ENCODE data around the gene C17orf75. TPM values are rescaled to one million over a fixed set of nuclear protein-coding genes. Genes with fewer than 3 reads are reported as not detected.
A peak's percentile ranks its signal among the peaks of the same experiment; 100 is the strongest.
"Not testable (repeated sequence)": the region's sequence is repeated elsewhere in the genome, so short reads cannot be mapped to it uniquely, and the experiment has no call there.

Gene C17orf75, protein sequence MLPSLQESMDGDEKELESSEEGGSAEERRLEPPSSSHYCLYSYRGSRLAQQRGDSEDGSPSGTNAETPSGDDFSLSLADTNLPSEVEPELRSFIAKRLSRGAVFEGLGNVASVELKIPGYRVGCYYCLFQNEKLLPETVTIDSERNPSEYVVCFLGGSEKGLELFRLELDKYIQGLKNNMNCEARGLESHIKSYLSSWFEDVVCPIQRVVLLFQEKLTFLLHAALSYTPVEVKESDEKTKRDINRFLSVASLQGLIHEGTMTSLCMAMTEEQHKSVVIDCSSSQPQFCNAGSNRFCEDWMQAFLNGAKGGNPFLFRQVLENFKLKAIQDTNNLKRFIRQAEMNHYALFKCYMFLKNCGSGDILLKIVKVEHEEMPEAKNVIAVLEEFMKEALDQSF
- 18.0 and 19.2 TPM in 2 replicates for total RNA-seq (ENCODE audit: low replicate concordance)

DNA sequence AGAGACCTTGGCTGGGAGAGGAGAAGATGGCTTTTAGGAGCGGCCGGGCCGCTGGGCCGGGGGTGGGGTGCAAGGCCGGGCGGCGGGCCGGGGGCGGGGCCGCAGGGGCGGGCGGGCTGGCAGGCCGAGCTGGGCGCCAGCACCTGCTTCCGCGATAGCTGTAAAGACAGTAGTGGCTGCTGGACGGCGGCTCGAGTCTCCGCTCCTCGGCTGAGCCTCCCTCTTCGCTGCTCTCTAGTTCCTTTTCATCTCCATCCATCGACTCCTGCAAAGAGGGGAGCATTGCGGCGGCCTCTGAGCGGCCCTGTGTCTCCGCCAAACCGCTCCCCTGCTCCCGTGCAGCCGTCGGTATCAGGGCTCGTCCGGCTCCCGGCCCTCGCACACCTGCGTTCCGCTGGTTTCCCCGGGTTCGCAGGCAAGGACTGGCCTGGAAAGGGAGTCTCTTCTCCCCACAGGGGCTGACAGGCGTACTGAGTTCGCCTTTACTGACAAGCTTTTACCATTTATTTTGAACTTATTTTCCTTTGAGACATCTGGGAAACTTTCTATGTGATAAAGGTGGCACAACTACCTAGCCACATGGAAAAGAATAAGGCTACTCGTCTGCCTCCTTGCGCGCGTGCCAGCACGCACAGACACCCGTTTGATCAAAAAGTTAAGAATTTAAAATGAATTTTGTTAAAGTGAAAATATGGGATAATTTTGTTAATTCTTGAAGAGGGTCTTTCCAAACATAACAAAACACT, at the start of gene C17orf75:
Gene C17orf75 (minus strand): TSS at position 317 of the 746 bp plus-strand sequence. CDS start 34 bp downstream, at position 283.
- peak; percentile 78 for DNase-seq (ENCODE audit: low read depth)
- TF ChIP-seq, protein P1, sequence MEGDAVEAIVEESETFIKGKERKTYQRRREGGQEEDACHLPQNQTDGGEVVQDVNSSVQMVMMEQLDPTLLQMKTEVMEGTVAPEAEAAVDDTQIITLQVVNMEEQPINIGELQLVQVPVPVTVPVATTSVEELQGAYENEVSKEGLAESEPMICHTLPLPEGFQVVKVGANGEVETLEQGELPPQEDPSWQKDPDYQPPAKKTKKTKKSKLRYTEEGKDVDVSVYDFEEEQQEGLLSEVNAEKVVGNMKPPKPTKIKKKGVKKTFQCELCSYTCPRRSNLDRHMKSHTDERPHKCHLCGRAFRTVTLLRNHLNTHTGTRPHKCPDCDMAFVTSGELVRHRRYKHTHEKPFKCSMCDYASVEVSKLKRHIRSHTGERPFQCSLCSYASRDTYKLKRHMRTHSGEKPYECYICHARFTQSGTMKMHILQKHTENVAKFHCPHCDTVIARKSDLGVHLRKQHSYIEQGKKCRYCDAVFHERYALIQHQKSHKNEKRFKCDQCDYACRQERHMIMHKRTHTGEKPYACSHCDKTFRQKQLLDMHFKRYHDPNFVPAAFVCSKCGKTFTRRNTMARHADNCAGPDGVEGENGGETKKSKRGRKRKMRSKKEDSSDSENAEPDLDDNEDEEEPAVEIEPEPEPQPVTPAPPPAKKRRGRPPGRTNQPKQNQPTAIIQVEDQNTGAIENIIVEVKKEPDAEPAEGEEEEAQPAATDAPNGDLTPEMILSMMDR (IDR thresholded peaks at IDR 0.05; ENCODE audit: insufficient read depth, low read length), result no peak

DNA sequence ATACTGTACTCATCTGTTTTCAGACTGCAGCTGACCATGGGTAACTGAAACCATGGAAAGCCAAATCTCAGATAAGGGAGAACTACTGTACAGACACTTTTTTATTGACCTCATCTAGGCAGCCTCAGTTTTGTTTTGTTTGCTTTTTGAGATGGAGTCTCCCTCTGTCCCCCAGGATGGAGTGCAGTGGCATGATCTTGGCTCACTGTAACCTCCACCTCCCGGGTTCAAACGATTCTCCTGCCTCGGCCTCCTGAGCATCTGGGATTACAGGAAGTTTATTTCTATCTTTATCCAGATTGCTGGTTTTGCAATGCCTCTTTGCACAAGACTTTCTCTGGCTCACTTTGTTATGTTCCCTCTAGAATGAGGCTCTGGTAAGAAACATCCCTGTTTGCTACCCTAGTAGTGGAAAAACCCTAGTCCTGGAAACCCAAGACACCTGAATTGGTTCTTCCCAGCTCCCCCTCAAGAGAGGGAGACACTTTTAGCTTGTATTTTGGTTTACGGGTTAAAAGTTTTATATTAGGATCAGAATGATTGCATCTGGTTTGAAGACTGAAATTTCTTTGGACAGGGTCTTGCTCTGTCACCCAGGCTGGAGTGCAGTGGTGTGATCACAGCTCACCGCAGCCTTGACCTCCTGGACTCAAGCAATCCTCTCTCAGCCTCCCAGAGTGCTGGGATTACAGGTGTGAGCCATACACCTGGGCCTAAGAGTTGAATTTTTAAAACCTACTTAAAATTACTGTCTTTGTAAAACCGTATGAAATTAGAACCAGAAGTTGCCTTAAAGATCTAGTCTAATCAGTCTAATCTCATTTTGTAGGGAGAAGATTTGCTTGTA, 46.9 kb upstream of the C17orf75 start:
- no peak overlapping the region for H3K4me3 ChIP-seq (ENCODE audit: low read depth, low read length)
- TF ChIP-seq, protein P1 (IDR thresholded peaks at IDR 0.05; ENCODE audit: insufficient read depth, low read length), result no peak
- no peak for DNase-seq (ENCODE audit: low read depth)

More for the DNA sequence above, at the start of gene C17orf75:
- H3K4me3 ChIP-seq (ENCODE audit: low read depth, low read length), result peak within 1 kb of the TSS; percentile 80

DNA sequence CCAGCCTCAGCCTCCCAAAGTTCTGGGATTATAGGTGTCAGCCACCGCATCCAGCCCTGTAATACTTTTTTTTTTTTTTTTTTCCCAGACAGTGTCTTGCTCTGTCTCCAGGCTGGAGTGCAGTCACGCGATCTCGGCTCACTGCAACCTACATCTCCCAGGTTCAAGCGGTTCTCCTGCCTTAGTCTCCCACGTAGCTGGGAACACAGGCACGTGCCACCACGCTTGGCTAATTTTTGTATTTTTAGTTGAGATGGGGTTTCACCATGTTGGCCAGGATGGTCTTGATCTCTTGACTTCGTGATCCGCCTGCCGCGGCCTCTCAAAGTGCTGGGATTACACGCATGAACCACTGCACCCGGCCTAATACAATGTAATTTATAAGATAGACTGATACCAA, 46.2 kb upstream of the C17orf75 start:
- H3K4me3 ChIP-seq (ENCODE audit: low read depth, low read length); DNase-seq (ENCODE audit: low read depth): not testable (repeated sequence)

DNA sequence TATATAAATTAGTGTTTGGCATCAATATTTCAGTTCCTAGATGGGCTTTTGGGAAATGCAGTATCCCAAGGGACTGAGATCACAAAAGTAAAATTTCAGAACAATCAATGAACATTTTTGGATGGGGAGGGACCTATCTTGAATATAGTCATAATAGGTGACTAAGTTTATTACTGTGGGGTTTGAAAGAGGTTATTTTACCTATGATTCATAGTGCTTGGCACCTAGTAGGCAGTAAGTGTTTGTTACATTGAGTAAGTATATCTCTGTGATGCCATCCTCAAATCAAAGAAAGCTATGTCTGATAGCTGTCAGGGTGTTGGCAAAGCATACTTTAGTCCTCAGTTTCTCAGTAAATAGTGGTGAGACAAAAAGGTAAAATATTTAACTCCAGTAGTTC, 44.9 kb upstream of the C17orf75 start:
- no peak overlapping the region for H3K4me3 ChIP-seq (ENCODE audit: low read depth, low read length)
- TF ChIP-seq, protein P1 (IDR thresholded peaks at IDR 0.05; ENCODE audit: insufficient read depth, low read length), result no peak
- peak; percentile 11 for DNase-seq (ENCODE audit: low read depth)

DNA sequence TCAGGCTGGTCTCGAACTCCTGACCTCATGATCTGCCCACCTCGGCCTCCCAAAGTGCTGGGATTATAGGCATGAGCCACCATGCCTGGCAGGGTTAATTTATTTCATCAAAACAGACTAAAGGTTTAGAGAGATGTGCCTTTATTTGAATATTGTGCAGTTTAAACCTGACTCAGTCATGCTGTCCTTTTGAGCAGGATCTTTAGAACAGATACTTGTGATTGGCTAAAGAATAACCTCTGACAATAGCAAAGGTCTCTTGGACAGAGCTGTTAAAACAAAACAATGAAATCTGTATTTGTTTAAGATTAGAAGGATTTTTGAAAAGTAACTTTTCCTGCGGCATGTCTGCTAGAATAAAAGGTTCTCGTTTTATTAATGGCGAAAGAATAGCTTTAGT, 44.0 kb upstream of the C17orf75 start:
- DNase-seq (ENCODE audit: low read depth), result peak; percentile 12
- H3K4me3 ChIP-seq (ENCODE audit: low read depth, low read length), result no peak overlapping the region
- TF ChIP-seq, protein P1 (IDR thresholded peaks at IDR 0.05; ENCODE audit: insufficient read depth, low read length), result no peak

DNA sequence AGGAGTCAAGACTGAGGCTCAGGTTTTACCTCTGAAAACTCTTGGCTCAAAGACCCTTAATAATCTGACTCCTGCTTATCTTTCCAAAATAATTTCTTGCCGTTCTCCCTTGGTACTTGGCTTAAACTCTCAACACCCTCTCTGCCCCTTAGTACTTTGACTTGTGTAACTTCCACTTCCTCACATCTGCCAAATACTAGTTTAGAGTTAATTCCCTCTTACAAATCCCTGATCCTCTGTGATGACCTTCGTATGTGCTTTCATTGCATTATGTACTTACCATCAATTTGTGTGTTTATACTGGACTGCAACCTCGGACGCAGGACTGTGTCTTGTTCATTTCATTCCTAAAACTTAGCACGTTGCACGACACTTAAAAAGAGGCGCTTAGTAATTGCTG, 43.1 kb upstream of the C17orf75 start:
- TF ChIP-seq, protein P1 (IDR thresholded peaks at IDR 0.05; ENCODE audit: insufficient read depth, low read length), result no peak
- no peak overlapping the region for H3K4me3 ChIP-seq (ENCODE audit: low read depth, low read length)
- DNase-seq (ENCODE audit: low read depth), result no peak
